Kidney (tissue), 14 donors: Measurements from ENCODE around the gene ADAMTS19. TPM values are rescaled to one million over a fixed set of nuclear protein-coding genes. Genes with fewer than 3 reads are reported as not detected.

Source experiments
- DNase-seq, 5 donors: peaks; one replicate each; pipeline ENCODE4 v3.0.0-alpha.2; 2013 to 2020
- FAIRE-seq: peaks from 2 replicates; lab custom pipeline; 2012; peaks lifted over from hg19 to GRCh38; lab: Jason Lieb, UNC
- H3K27ac ChIP-seq, 2 donors: one replicate each; pipeline ENCODE4 v1.7.0; 2013; ENCODE audit warnings: low read depth in 2 of 2, low read length in 2 of 2, inconsistent platforms in 1 of 2
- H3K27me3 ChIP-seq: one replicate; pipeline ENCODE4 v1.7.1; 2013; ENCODE audit warnings: low read length, inconsistent platforms; ENCODE audit not compliant: control insufficient read depth, insufficient read depth
- H3K36me3 ChIP-seq, 3 donors: one replicate each; pipeline versions ENCODE4 v1.7.0 to v1.7.1; 2013; ENCODE audit warnings: low read length in 3 of 3, control low read depth in 1 of 3, inconsistent platforms in 1 of 3; ENCODE audit not compliant: insufficient read depth in 3 of 3, control insufficient read depth in 2 of 3
- H3K4me1 ChIP-seq, 3 donors: one replicate each; pipeline versions ENCODE4 v1.7.0 to v1.7.1; 2013; ENCODE audit warnings: low read length in 3 of 3, inconsistent platforms in 1 of 3, low read depth in 1 of 3; ENCODE audit not compliant: control insufficient read depth in 2 of 3, insufficient read depth in 2 of 3
- H3K4me3 ChIP-seq, 3 donors: one replicate each; pipeline versions ENCODE4 v1.7.0 to v1.8.1; 2013; ENCODE audit warnings: low read length in 3 of 3, control low read depth in 1 of 3, inconsistent platforms in 1 of 3
- H3K9ac ChIP-seq, 3 donors: one replicate each; pipeline versions ENCODE4 v1.7.0 to v1.7.1; 2013; ENCODE audit warnings: low read length in 3 of 3, control low read depth in 1 of 3, inconsistent platforms in 1 of 3
- H3K9me3 ChIP-seq, 3 donors: one replicate each; pipeline versions ENCODE4 v1.7.0 to v1.7.1; 2013; ENCODE audit warnings: low read length in 3 of 3, control low read depth in 1 of 3, inconsistent platforms in 1 of 3; ENCODE audit not compliant: control insufficient read depth in 2 of 3, insufficient read depth in 1 of 3
- intact Hi-C: fragments of 100-400 bp; cut with DNase I; formaldehyde crosslinking; loops from one replicate; pipeline ENCODE4 v1.11.1; 2022
- polyA plus RNA-seq: library from polyadenylated mRNA; stranded (reverse); fragments of 350-450 nt; fragmentation: Illumina TruSeq; extraction: RNeasy Lipid Tissue Mini Kit (QIAGEN cat#74804); gene quantifications from one replicate; pipeline ENCODE4 v1.2.3, GENCODE V29; 2014; ENCODE audit warnings: low read depth, low replicate concordance; ENCODE audit not compliant: insufficient read depth
- total RNA-seq: library from RNA; stranded (reverse); fragmentation: NEBNext Ultra II Directional; extraction: Animal tissue kit (Norgen Biotek cat#: 25700); gene quantifications from one replicate; pipeline ENCODE4 v1.2.1, GENCODE V29; 2021
- TF ChIP-seq, protein P1 (sequence below): IDR thresholded peaks from 3 replicates; pipeline ENCODE4 v1.5.1; 2012; ENCODE audit warnings: mild to moderate bottlenecking, moderate library complexity, borderline replicate concordance; ENCODE audit not compliant: insufficient read depth; ENCODE audit errors: extremely low read depth
- donor health status: control.
- donor health status: control.
- donor health status: control.
- donor health status: control.
- donor health status: control.
- donor health status: DM: yes; HTN: yes; CAD: no.
- donor health status: Normal renal cell carcinoma (clear cell type).

Gene ADAMTS19
- total and polyA plus RNA-seq, 2 donors from 2014 or later = 0.73 TPM; not detected in 1

DNA sequence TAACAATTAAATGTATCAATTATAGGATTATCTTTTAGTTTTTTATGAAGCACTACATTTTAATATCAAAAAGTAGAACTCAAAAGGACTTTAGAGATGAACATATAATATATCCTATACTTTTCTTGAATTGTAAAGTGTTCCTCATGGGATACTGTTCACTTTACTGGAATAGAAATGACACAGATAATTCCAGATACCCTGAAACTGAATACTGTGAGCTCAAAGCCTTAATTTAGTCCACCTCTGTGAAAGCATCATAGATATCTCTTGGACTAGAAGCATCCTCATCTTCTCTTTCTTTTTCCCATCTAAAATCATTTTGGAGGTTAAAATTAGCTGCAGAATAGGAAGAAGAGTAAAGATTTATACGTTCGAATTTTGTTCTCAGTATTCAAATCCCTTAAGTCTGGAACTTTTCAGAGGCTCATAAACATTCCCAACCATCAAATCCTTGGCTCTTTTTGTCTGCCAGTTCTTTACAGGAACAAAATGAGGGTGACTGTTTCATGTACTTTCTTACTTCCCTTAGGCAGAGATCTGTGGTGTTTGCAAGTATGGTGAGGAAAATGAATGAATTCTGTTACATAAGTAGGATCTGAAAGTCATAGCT, 49.4 kb downstream of the ADAMTS19 start:
- H3K4me3 ChIP-seq = no peak overlapping the region
- TF ChIP-seq, protein P1, sequence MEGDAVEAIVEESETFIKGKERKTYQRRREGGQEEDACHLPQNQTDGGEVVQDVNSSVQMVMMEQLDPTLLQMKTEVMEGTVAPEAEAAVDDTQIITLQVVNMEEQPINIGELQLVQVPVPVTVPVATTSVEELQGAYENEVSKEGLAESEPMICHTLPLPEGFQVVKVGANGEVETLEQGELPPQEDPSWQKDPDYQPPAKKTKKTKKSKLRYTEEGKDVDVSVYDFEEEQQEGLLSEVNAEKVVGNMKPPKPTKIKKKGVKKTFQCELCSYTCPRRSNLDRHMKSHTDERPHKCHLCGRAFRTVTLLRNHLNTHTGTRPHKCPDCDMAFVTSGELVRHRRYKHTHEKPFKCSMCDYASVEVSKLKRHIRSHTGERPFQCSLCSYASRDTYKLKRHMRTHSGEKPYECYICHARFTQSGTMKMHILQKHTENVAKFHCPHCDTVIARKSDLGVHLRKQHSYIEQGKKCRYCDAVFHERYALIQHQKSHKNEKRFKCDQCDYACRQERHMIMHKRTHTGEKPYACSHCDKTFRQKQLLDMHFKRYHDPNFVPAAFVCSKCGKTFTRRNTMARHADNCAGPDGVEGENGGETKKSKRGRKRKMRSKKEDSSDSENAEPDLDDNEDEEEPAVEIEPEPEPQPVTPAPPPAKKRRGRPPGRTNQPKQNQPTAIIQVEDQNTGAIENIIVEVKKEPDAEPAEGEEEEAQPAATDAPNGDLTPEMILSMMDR = no peak

DNA sequence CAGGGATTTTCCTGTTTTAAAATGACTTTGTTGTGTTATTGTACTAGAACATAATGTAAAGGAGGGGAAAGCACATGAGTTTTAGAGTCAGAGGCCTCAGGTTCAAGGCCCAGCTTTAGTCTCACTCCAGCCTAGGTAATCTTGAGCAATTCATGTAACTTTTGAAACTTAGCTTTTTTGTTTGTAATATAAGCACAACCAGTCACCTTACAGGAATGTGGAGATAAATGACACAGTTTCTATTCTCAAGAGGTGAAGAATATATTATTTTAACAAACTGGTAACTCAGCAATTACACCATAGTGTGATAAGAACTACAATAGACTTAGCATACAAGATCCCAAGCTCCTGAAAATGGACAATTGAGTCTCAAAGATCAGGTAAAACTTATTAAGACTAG, 51.2 kb downstream of the ADAMTS19 start:
- FAIRE-seq = no peak
- no peaks in the 10 kb centered on the region for H3K4me1 ChIP-seq

More for the DNA sequence above, 49.4 kb downstream of the ADAMTS19 start:
- Histone ChIP-seq H3K9ac (no peak overlapping the region), H3K27me3 (no peaks in the 10 kb centered on the region), H3K27ac (no peak overlapping the region), H3K36me3 (no peaks in the 10 kb centered on the region), H3K4me1 (no peaks in the 10 kb centered on the region), H3K9me3 (no peaks in the 10 kb centered on the region)
- DNase-seq (no peak), FAIRE-seq (no peak)
- intact Hi-C loops = no loop called here

DNA sequence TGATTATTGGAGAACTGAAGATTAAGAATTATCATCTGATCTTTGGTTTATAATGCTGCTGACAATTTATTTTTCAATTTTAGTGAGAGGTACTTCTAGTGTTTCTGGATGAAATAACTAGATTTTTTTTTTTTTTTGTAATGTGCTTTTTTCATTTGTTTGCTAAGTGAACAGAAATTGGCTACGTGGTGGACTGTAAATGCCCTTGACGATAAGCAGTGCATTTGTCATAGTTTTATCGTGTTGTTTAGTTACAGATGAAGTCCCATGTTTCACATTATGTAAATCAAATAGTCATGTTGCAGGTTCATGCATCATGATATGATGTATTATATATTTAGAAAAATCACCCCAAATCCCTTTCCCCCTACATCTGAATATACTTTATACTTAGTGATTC, 81.0 kb downstream of the ADAMTS19 start:
- Histone ChIP-seq H3K9me3 (no peaks in the 10 kb centered on the region), H3K27ac (no peak overlapping the region), H3K4me3 (no peak overlapping the region), H3K36me3 (no peaks in the 10 kb centered on the region), H3K9ac (no peak overlapping the region), H3K27me3 (no peaks in the 10 kb centered on the region), H3K4me1 (no peaks in the 10 kb centered on the region)
- FAIRE-seq (no peak), DNase-seq (no peak)
- intact Hi-C loops = no loop called here
- TF ChIP-seq, protein P1 = no peak

More for the DNA sequence above, 51.2 kb downstream of the ADAMTS19 start:
- Histone ChIP-seq H3K9me3 (no peaks in the 10 kb centered on the region), H3K27ac (no peak overlapping the region), H3K9ac (no peak overlapping the region), H3K27me3 (no peaks in the 10 kb centered on the region), H3K36me3 (no peaks in the 10 kb centered on the region), H3K4me3 (no peak overlapping the region)
- intact Hi-C loops = no loop called here
- TF ChIP-seq, protein P1 = no peak
- DNase-seq = no peak
